Measurements from ENCODE around the gene FOXO1. TPM values are rescaled to one million over a fixed set of nuclear protein-coding genes. Genes with fewer than 3 reads are reported as not detected.

FOXO1 gene
- total and polyA plus RNA-seq, 2 of the 13 experiments (the other 11 are each of a cell fraction or from before 2014, with no cell fraction given) = 8.1 to 13.1 TPM

DNA sequence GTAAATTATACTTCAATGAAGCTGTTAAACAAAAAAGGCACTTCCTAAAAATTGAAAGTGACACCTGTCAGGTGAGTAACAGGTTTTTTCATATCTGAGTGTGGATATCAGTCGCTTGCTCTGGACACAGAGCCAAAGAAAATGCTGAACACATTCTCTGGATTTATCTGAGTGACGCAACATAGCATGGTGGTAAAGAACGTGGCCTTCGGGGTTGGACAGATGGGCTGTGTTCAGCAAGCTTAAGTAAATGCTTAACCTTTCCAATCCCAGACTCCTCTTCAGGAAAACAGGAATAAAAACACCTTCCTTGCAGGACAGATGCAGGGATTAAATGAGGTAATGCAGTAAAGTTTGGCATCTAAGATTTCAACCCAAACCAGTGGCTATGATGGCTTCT is 132.0 kb downstream of the FOXO1 start (continued):
- TF ChIP-seq ZNF784 (CRISPR knock-in tag; IDR thresholded peaks at IDR 0.05; ENCODE audit: borderline replicate concordance) (no peak), NFE2L1 (CRISPR knock-in tag; IDR thresholded peaks at IDR 0.05; ENCODE audit: borderline replicate concordance) (no peak), PITX1 (CRISPR knock-in tag; IDR thresholded peaks at IDR 0.05) (no peak), ZNF710 (CRISPR knock-in tag; IDR thresholded peaks at IDR 0.05; ENCODE audit: borderline replicate concordance) (peak; percentile 54; the same call in 1 of the 2 replicates), MAFG (CRISPR knock-in tag; IDR thresholded peaks at IDR 0.05) (no peak), THYN1 (CRISPR knock-in tag; IDR thresholded peaks at IDR 0.05; ENCODE audit: borderline replicate concordance, low read depth) (no peak), ARNT (IDR thresholded peaks at IDR 0.05) (no peak), NFATC3 (CRISPR knock-in tag; IDR thresholded peaks at IDR 0.05) (no peak), ZKSCAN5 (CRISPR knock-in tag; IDR thresholded peaks at IDR 0.05) (no peak), RNF2 (conservative IDR thresholded peaks at IDR 0.05; ENCODE audit: low read depth) (no peak), SOX13 (IDR thresholded peaks at IDR 0.05) (no peak), SOX13 (CRISPR knock-in tag; conservative IDR thresholded peaks at IDR 0.05 in 1 of 2, IDR thresholded peaks at IDR 0.05 in 1 of 2) (peak in 1 of 2 experiments; percentile 47; a peak in 1 of 4 replicates), GRHL1 (CRISPR knock-in tag; conservative IDR thresholded peaks at IDR 0.05) (no peak), ZNF468 (CRISPR knock-in tag; IDR thresholded peaks at IDR 0.05) (no peak), CHD2 (IDR thresholded peaks at IDR 0.05; ENCODE audit: low read depth, low read length) (no peak), ZFP36L1 (CRISPR knock-in tag; IDR thresholded peaks at IDR 0.05) (no peak), NFIB (CRISPR knock-in tag; IDR thresholded peaks at IDR 0.05; ENCODE audit: borderline replicate concordance) (no peak)
- TF ChIP-seq, protein P1, sequence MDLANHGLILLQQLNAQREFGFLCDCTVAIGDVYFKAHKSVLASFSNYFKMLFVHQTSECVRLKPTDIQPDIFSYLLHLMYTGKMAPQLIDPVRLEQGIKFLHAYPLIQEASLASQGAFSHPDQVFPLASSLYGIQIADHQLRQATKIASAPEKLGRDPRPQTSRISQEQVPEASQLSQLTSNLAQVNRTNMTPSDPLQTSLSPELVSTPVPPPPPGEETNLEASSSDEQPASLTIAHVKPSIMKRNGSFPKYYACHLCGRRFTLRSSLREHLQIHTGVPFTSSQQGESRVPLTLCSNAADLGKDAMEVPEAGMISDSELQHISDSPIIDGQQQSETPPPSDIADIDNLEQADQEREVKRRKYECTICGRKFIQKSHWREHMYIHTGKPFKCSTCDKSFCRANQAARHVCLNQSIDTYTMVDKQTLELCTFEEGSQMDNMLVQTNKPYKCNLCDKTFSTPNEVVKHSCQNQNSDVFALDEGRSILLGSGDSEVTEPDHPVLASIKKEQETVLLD (CRISPR knock-in tag; IDR thresholded peaks at IDR 0.05; ENCODE audit: low read depth) = no peak
- TF ChIP-seq, protein P2, sequence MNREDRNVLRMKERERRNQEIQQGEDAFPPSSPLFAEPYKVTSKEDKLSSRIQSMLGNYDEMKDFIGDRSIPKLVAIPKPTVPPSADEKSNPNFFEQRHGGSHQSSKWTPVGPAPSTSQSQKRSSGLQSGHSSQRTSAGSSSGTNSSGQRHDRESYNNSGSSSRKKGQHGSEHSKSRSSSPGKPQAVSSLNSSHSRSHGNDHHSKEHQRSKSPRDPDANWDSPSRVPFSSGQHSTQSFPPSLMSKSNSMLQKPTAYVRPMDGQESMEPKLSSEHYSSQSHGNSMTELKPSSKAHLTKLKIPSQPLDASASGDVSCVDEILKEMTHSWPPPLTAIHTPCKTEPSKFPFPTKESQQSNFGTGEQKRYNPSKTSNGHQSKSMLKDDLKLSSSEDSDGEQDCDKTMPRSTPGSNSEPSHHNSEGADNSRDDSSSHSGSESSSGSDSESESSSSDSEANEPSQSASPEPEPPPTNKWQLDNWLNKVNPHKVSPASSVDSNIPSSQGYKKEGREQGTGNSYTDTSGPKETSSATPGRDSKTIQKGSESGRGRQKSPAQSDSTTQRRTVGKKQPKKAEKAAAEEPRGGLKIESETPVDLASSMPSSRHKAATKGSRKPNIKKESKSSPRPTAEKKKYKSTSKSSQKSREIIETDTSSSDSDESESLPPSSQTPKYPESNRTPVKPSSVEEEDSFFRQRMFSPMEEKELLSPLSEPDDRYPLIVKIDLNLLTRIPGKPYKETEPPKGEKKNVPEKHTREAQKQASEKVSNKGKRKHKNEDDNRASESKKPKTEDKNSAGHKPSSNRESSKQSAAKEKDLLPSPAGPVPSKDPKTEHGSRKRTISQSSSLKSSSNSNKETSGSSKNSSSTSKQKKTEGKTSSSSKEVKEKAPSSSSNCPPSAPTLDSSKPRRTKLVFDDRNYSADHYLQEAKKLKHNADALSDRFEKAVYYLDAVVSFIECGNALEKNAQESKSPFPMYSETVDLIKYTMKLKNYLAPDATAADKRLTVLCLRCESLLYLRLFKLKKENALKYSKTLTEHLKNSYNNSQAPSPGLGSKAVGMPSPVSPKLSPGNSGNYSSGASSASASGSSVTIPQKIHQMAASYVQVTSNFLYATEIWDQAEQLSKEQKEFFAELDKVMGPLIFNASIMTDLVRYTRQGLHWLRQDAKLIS (CRISPR knock-in tag; IDR thresholded peaks at IDR 0.05) = no peak
